Mesenchymal stem cell (in vitro differentiated cells and primary cell): Measurements from ENCODE around the gene ITIH5.

Source experiments
- DNase-seq: peaks from one replicate; pipeline ENCODE4 v3.0.0-alpha.2; 2013
- H2AFZ ChIP-seq: one replicate; pipeline ENCODE4 v1.6.1; 2013; ENCODE audit warnings: low read depth, mild to moderate bottlenecking, control low read depth, inconsistent platforms, low read length, moderate library complexity
- H2AK5ac ChIP-seq: 2 replicates; pipeline ENCODE4 v1.6.1; 2013; ENCODE audit warnings: low read length, moderate library complexity, mild to moderate bottlenecking, inconsistent platforms; ENCODE audit not compliant: severe bottlenecking
- H2BK120ac ChIP-seq: one replicate; pipeline ENCODE4 v1.6.1; 2013; ENCODE audit warnings: low read depth, mild to moderate bottlenecking, inconsistent platforms, low read length, moderate library complexity
- H2BK12ac ChIP-seq, 2 experiments: one replicate each; pipeline ENCODE4 v1.6.1; 2013; ENCODE audit warnings: inconsistent platforms in 2 of 2, low read length in 2 of 2, mild to moderate bottlenecking in 2 of 2, moderate library complexity in 2 of 2, control low read depth in 1 of 2
- H2BK15ac ChIP-seq: one replicate; pipeline ENCODE4 v1.6.1; 2013; ENCODE audit warnings: mild to moderate bottlenecking, low read depth, inconsistent platforms; ENCODE audit not compliant: poor library complexity, severe bottlenecking
- H2BK5ac ChIP-seq: 2 replicates; pipeline ENCODE4 v1.6.1; 2013; ENCODE audit warnings: low read depth, mild to moderate bottlenecking, low read length, control low read depth, inconsistent platforms; ENCODE audit not compliant: poor library complexity, severe bottlenecking
- H3K14ac ChIP-seq, 2 experiments: one replicate each; pipeline ENCODE4 v1.6.1; 2013; ENCODE audit warnings: inconsistent platforms in 2 of 2, low read length in 2 of 2, control low read depth in 1 of 2, mild to moderate bottlenecking in 1 of 2, moderate library complexity in 1 of 2
- H3K18ac ChIP-seq, 2 experiments: one replicate each; pipeline ENCODE4 v1.6.1; 2013; ENCODE audit warnings: inconsistent platforms in 2 of 2, low read length in 2 of 2, control low read depth in 1 of 2, low read depth in 1 of 2, mild to moderate bottlenecking in 1 of 2
- H3K23ac ChIP-seq, 2 experiments: one replicate each; pipeline ENCODE4 v1.6.1; 2013; ENCODE audit warnings: inconsistent platforms in 2 of 2, low read length in 2 of 2, mild to moderate bottlenecking in 2 of 2, moderate library complexity in 2 of 2, control low read depth in 1 of 2
- H3K27ac ChIP-seq: 2 replicates; pipeline ENCODE4 v1.5.1; 2013; ENCODE audit warnings: mild to moderate bottlenecking, moderate library complexity, low read length, control low read depth, inconsistent platforms; ENCODE audit not compliant: poor library complexity, severe bottlenecking
- H3K27me3 ChIP-seq, 2 experiments: 2 replicates each; pipeline versions ENCODE4 v1.6.1 to v1.7.0; 2013; ENCODE audit warnings: low read length in 2 of 2, mild to moderate bottlenecking in 2 of 2, moderate library complexity in 2 of 2, control low read depth in 1 of 2, inconsistent platforms in 1 of 2; ENCODE audit not compliant: control insufficient read depth in 1 of 2, insufficient read depth in 1 of 2
- H3K36me3 ChIP-seq, 2 experiments: 2 replicates each; pipeline versions ENCODE4 v1.6.1 to v1.7.0; 2013; ENCODE audit warnings: low read length in 2 of 2, control low read depth in 1 of 2, inconsistent platforms in 1 of 2, low read depth in 1 of 2, mild to moderate bottlenecking in 1 of 2; ENCODE audit not compliant: insufficient read depth in 2 of 2, control insufficient read depth in 1 of 2
- H3K4ac ChIP-seq, 2 experiments: one replicate each; pipeline ENCODE4 v1.6.1; 2013; ENCODE audit warnings: inconsistent platforms in 2 of 2, low read length in 2 of 2, mild to moderate bottlenecking in 2 of 2, moderate library complexity in 2 of 2, control low read depth in 1 of 2, low read depth in 1 of 2
- H3K4me1 ChIP-seq: 2 replicates; pipeline ENCODE4 v1.6.1; 2013; ENCODE audit warnings: low read depth, low read length, control low read depth; ENCODE audit not compliant: control insufficient read depth, insufficient read depth
- H3K4me2 ChIP-seq: 2 replicates; pipeline ENCODE4 v1.6.1; 2013; ENCODE audit warnings: low read length, mild to moderate bottlenecking, inconsistent platforms; ENCODE audit not compliant: poor library complexity, severe bottlenecking
- H3K4me3 ChIP-seq, 2 experiments: 2 replicates each; pipeline versions ENCODE4 v1.5.1 to v1.7.0; 2013; ENCODE audit warnings: low read length in 2 of 2, mild to moderate bottlenecking in 2 of 2, control low read depth in 1 of 2, low read depth in 1 of 2; ENCODE audit not compliant: insufficient read depth in 1 of 2
- H3K79me1 ChIP-seq: replicated peaks from 2 replicates; pipeline ENCODE4 v1.6.1; 2013; ENCODE audit warnings: mild to moderate bottlenecking, control low read depth, low read length, inconsistent platforms; ENCODE audit not compliant: poor library complexity, severe bottlenecking
- H3K9ac ChIP-seq: 2 replicates; pipeline ENCODE4 v1.7.0; 2013; ENCODE audit warnings: mild to moderate bottlenecking, low read length, moderate library complexity
- H3K9me3 ChIP-seq: 2 replicates; pipeline ENCODE4 v1.7.0; 2013; ENCODE audit warnings: mild to moderate bottlenecking, low read length; ENCODE audit not compliant: control insufficient read depth
- H4K8ac ChIP-seq: one replicate; pipeline ENCODE4 v1.6.1; 2013; ENCODE audit warnings: inconsistent platforms, mild to moderate bottlenecking, low read length, moderate library complexity
- H4K91ac ChIP-seq: one replicate; pipeline ENCODE4 v1.6.1; 2013; ENCODE audit warnings: mild to moderate bottlenecking, low read length, inconsistent platforms
- WGBS: methylation state at CpG from one replicate; pipeline ENCODE4 v1.1.7; 2013; ENCODE audit warnings: mixed read lengths; 5-methylcytosine and 5-hydroxymethylcytosine counted together

ITIH5 gene

DNA sequence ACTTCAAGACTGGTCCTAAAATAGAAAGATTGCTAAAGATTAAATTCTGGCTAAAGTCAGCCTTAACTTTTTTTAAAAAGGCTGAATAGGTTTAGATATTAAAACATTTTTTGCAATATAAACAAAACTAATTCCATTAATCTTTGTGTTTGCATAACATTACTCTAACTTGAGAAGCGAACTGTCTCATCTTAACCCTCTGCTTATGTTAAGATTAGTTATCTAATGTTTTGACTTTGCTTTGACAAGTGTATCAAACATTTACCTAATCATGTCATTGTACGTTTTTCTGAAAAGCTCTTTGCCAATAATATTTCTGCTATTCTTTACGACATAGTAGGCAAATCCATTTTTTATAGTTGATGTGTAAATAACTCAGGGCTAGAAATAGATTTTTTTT is 68.0 kb downstream of the ITIH5 start:
- Histone ChIP-seq H4K8ac (no peak overlapping the region), H3K23ac (no peak overlapping the region), H3K4me2 (no peak overlapping the region), H3K9me3 (no peaks in the 10 kb centered on the region), H3K79me1 (no peaks in the 10 kb centered on the region), H2BK120ac (no peak overlapping the region), H3K9ac (no peak overlapping the region), H3K27me3 (peaks cover 0 to 22% of the 10 kb centered on the region in 2 experiments), H3K14ac (no peak overlapping the region), H4K91ac (no peak overlapping the region), H2BK15ac (no peak overlapping the region), H3K36me3 (no peaks in the 10 kb centered on the region), H3K4me3 (no peak overlapping the region), H2BK12ac (no peak overlapping the region), H2BK5ac (no peak overlapping the region), H3K18ac (no peak overlapping the region), H2AK5ac (no peak overlapping the region), H3K4me1 (no peaks in the 10 kb centered on the region), H3K4ac (no peak overlapping the region), H2AFZ (no peak overlapping the region), H3K27ac (no peak overlapping the region)
- DNase-seq = no peak
- no CpG with 5 or more reads among the region's 3 CpGs for WGBS

DNA sequence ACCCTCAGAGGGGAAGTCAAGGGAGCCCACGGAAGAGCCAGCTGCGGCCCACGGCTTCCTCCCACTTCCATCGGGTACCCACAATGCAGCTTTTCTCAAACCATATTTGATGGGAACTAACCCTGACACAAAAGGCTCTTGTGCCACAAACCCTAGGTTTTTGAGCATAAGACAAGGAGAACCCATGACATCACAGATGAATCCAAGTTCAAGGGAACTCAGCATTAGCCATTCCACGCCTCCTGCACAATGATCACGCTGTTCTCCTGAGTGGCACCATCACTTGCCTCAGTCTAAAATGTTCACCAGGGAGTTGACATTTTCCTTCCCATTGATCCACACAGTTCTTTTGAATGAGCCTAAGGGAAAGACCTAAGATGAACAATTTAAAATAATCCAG is 70.4 kb downstream of the ITIH5 start:
- no peak overlapping the region for H3K4me2 ChIP-seq

DNA sequence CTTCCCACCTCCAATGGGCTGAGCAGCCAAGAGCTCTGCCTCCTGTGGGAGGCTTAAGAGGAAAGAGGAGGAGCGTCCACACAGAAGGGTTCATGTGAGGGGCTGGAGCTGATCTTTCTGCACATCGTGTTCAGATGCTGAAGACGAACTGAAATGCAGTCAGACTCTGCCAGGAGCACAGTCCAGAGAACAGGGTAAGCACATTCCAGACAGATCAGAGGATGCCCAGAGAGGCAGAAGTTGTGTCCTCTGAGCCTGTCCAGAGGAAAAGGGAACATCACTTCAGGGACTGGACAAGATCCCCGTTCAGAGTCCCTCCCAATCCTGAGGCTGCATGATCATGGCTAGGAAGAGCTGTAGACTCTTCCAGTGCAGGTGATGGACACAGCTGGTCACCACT is 72.9 kb downstream of the ITIH5 start:
- Histone ChIP-seq H3K18ac (no peak overlapping the region), H2BK15ac (no peak overlapping the region), H2AK5ac (no peak overlapping the region), H4K8ac (no peak overlapping the region), H3K4me3 (no peak overlapping the region), H3K4ac (no peak overlapping the region), H2BK5ac (no peak overlapping the region), H3K9me3 (no peaks in the 10 kb centered on the region), H3K4me1 (no peaks in the 10 kb centered on the region), H2AFZ (no peak overlapping the region), H2BK120ac (no peak overlapping the region), H3K27ac (no peak overlapping the region), H3K79me1 (no peaks in the 10 kb centered on the region), H2BK12ac (no peak overlapping the region), H4K91ac (no peak overlapping the region), H3K9ac (no peak overlapping the region), H3K23ac (no peak overlapping the region), H3K4me2 (no peak overlapping the region), H3K14ac (no peak overlapping the region), H3K27me3 (peaks cover 0 to 10% of the 10 kb centered on the region in 2 experiments), H3K36me3 (no peaks in the 10 kb centered on the region)
- DNase-seq = no peak
- WGBS = 85% methylated on average over 4 of the region's 4 CpGs

More for the DNA sequence above, 70.4 kb downstream of the ITIH5 start:
- no peak overlapping the region for H2BK5ac ChIP-seq
- no peak overlapping the region for H4K8ac ChIP-seq
- no peak overlapping the region for H3K27ac ChIP-seq
- no peaks in the 10 kb centered on the region for H3K4me1 ChIP-seq
- H3K18ac ChIP-seq = no peak overlapping the region
- H3K79me1 ChIP-seq = no peaks in the 10 kb centered on the region
- no peak overlapping the region for H3K9ac ChIP-seq
- DNase-seq = no peak
- no peak overlapping the region for H2AFZ ChIP-seq
- no peak overlapping the region for H3K4ac ChIP-seq
- no peak overlapping the region for H3K4me3 ChIP-seq
- 93% methylated on average over 6 of the region's 6 CpGs for WGBS
- no peaks in the 10 kb centered on the region for H3K36me3 ChIP-seq
- H2BK12ac ChIP-seq = no peak overlapping the region
- H2BK120ac ChIP-seq = no peak overlapping the region
- H3K27me3 ChIP-seq = peaks cover 0 to 20% of the 10 kb centered on the region in 2 experiments
- no peak overlapping the region for H3K14ac ChIP-seq
- H3K23ac ChIP-seq = no peak overlapping the region
- H4K91ac ChIP-seq = no peak overlapping the region
- H3K9me3 ChIP-seq = no peaks in the 10 kb centered on the region
- H2BK15ac ChIP-seq = no peak overlapping the region
- no peak overlapping the region for H2AK5ac ChIP-seq

DNA sequence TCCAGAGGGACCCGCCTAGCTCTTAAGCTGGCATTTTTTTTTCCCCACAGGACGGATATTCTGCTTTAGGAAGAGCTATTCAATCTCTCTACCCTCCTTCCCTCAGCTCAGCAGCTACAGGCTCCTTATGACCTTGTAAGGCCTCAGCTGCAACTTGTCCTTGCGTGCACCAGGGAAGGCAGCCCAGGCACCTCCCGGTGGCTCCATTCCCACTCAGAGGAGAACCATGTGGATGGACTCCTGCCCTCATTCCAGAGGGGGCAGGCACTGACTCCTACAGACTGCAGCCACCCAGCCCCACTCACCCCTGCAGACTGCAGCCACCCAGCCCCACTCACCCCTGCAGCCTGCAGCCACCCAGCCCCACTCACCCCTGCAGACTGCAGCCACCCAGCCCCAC is 73.7 kb downstream of the ITIH5 start:
- H3K4me3 ChIP-seq = no peak overlapping the region
- H3K27ac ChIP-seq = no peak overlapping the region
- H4K8ac ChIP-seq = no peak overlapping the region
- H3K4me1 ChIP-seq = no peaks in the 10 kb centered on the region
- no peaks in the 10 kb centered on the region for H3K79me1 ChIP-seq
- no peak overlapping the region for H3K4me2 ChIP-seq
- H3K23ac ChIP-seq = no peak overlapping the region
- no peak overlapping the region for H3K14ac ChIP-seq
- H2BK5ac ChIP-seq = no peak overlapping the region
- no peak overlapping the region for H3K4ac ChIP-seq
- peaks cover 0 to 17% of the 10 kb centered on the region in 2 experiments for H3K27me3 ChIP-seq
- H4K91ac ChIP-seq = no peak overlapping the region
- H3K9ac ChIP-seq = no peak overlapping the region
- no peak overlapping the region for H2AK5ac ChIP-seq
- 76% methylated on average over 4 of the region's 4 CpGs for WGBS
- H3K36me3 ChIP-seq = no peaks in the 10 kb centered on the region
- DNase-seq = no peak
- no peaks in the 10 kb centered on the region for H3K9me3 ChIP-seq
- H2AFZ ChIP-seq = no peak overlapping the region
- no peak overlapping the region for H2BK15ac ChIP-seq
- H3K18ac ChIP-seq = no peak overlapping the region
- no peak overlapping the region for H2BK120ac ChIP-seq
- H2BK12ac ChIP-seq = no peak overlapping the region
